NCI-H748 treated with DMSO at 0.1 percent for 48 hours (cell line): ENCODE results near the gene SYT6.

Experiments
- DNase-seq: peaks from one replicate; lab custom pipeline; 2025; lab: John Stamatoyannopoulos, UW

SYT6 gene

DNA sequence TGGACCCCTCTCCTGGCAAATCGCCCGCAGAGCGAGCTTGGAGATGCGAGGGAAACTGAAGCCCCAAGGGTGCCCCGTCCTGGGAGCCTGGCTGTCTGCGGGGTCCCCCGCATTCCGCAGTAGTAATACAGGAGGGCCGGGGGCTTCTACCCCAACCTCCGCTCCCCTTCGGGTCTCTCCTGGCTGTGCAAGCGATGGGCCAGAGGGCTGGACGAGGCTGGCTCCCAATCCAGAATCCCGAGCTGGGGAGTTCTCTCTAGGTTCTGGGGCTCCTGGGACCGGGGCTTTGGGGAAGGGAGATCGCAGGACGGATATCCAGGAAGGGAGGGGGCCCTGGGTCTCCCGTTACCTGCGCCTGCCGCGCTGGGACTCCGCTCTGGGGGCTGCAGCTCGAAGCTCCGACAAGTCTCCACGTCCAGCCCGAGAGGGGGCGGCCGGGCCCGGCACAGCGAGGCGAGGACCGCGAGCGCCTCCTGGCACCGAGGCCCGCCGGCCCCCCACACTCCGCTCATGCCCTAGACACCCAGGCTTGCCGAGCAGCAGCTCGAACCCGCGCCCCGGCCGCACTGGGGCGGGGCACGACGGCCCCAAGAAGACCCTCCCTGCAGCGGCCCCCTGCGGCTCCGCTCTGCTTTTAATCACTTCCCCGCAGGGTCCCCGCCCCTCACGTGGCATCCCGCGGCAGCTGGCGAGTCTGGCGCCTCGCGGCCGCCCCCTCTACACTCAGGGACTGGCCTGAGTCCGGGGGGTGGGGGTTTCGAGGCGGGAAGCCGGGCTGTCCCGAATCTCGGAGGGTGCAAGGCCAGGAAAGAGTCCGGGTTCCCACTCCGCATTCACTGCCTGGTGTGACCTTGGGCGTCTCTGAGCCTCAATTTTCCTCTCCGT is at the start of gene SYT6:
Gene SYT6 (minus strand): TSS at position 609 of the 885 bp plus-strand sequence. CDS start 97 bp downstream, at position 512.
- no peak for DNase-seq

DNA sequence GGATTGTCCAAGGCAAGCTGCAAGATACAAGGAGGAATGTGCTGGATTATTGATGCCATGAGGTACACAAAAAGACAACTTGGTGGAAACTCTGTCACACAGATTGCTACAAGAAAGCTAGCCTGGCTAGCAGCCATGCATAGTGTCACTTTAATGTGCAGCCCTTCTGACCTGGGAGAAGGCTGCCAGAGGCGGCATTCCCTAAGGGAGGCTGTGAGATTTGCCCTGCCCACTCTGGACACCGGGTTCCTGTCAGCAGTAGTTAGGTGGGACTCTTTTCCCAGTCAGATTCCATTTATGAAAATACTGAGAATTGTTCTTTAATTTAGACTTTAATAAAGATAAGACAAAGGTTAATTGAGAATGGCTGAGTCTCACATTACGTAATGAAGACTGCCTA is 47.8 kb upstream of the SYT6 start:
- no peak for DNase-seq

GRCh38 chr1:114199017-114199594 is 45.4 kb upstream of the SYT6 start:
- DNase-seq = no peak

GRCh38 chr1:114196992-114197907 is 43.6 kb upstream of the SYT6 start:
- no peak for DNase-seq

DNA sequence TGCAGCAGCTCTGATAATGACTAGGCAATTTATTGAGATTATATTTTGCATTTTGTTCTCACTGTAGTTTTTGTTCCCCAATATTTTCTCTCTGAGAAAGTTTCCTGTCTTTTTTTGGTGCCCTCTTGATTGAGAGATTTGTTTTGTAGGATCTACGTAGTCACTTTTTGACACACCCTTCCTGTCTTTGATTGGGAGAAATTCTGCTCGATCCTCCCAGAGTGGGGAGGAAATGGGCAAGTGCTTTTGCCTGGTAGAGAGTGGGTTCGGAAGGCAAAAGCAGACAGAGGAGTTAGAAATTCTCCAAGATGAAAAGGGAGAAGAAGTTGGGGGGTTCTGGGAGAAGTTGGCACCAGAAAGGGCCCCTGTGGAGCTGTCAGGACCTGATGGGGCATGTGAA is 42.1 kb upstream of the SYT6 start:
- DNase-seq = no peak

DNA sequence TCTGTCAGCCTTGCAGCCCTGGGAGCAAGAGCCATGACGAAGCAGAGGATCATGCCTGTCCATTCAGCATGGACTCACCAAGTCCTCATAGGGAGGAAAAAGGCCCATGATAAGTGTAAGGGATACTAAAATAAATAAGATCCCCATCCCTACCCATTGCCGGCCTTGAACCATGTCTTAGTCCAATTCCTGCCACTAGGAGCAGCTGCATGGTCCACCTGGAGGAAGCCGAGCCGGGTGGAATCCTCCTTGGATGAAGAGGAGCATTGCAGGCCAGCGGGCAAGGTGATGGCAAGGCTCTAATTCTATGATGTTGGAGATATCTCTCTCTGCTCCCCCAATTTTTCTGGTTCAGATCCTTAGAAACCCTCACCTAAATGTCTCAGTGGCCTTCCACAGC is 38.7 kb upstream of the SYT6 start:
- no peak for DNase-seq

DNA sequence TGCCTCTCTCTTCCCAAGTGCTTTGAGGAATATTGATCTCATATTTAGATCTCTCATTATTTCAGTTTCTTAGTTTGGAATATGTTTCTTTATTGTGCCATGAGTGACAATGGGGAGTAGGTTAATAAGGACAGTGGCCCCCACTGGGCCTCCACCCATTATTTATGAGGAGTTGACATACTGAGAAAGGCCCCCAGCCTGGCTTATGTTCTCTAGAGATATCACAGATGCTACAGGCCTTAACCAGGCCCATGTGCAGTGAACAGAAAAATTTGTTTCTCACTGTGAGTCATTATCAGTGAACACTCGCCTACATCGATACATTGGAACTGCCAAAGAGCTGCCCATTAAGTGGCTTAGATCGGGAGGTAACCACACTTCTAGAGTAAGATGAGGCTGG is 35.7 kb upstream of the SYT6 start:
- no peak for DNase-seq

DNA sequence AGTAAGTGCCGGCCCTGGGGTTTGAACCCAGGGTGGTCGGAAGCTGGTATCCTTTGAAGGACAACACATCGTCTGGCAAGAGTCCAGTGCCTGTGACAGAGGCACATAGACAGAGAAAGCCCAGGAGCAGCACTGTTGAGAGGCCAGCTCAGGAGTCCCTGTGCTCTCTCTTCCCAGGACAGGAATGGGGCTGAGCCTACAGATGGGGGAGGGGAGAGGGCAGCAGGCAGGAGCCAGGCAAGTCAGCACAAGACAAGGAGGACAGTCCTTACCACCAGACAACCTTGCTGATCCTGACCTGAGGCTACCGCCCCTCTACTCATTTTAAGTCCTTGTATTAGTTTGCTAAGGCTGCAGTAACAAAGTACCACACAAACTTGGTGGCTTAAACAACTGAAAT is 27.7 kb upstream of the SYT6 start:
- no peak for DNase-seq

DNA sequence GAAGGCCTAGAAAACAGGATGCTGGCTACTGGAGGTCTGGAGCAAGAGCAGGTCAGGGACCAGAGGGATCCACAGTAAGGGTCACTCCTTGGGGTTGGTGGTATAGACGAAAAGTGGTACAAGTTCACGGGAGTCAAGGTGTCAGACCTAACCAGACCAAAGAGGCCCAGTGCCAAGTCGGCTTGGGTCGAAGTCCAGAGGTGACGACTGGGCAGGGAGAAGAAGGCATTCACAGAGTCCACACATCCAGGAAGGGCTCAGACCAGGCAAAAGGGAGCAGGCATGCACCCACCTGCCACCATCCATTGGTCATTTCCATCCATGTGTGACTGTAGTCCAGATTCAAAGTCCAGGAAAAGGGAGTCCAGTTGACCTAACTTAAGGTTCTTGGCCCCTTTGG is 27.1 kb upstream of the SYT6 start:
- no peak for DNase-seq

DNA sequence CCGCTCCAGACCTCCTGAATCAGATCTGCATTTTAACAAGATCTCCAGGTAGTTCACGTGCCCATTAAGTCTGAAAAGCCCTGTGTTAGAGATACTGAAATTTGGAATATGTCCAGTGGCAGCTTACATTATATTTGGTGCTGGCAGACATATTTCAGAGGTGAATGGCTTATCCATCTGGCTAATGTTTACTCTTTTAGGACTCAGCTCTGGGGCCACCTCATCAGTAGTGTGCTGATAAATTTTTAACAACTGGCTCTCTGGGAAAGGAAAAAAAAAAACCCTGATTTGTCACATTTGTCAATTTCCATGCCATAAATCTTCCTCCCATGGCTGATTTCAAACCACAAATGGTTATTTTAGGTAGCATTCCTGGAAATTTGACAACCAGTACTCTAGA is 25.3 kb upstream of the SYT6 start:
- no peak for DNase-seq

- no peak for DNase-seq
These were observed 23.6 kb upstream of the SYT6 start for GRCh38 chr1:114177282-114177681.

GRCh38 chr1:114176366-114176765 is 22.7 kb upstream of the SYT6 start:
- no peak for DNase-seq

- no peak for DNase-seq
These were observed 20.0 kb upstream of the SYT6 start for GRCh38 chr1:114173680-114174079.

GRCh38 chr1:114169509-114169908 is 15.8 kb upstream of the SYT6 start:
- DNase-seq = no peak

- DNase-seq = no peak
These were observed 13.6 kb upstream of the SYT6 start for GRCh38 chr1:114167226-114167625.

- no peak for DNase-seq
These were observed 11.3 kb upstream of the SYT6 start for GRCh38 chr1:114164840-114165543.

DNA sequence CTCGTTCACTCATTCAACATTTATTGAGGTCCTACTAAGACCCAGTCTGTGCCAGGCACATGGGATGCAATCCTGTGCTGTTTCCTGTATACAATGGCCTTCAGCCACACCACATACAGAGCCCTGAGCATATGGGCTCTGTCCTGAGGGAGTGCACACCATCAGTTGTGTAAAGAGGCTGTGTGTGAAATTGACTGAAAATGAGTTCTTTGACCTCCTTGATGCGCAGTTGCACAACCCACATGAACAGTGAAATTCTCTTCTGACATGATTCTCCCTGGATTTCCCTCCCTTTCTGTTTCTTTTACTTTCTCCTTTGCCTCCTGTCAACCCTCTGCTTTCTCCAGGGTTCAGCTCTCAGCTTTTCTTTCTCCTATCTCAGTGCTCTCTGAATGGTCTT is 6.3 kb upstream of the SYT6 start:
- no peak for DNase-seq

- DNase-seq = no peak
These were observed 3.6 kb upstream of the SYT6 start for GRCh38 chr1:114157275-114157660.

- DNase-seq = no peak
These were observed 3.0 kb upstream of the SYT6 start for GRCh38 chr1:114156538-114157274.

- DNase-seq = no peak
These were observed 2.0 kb upstream of the SYT6 start for GRCh38 chr1:114155706-114156105.

DNA sequence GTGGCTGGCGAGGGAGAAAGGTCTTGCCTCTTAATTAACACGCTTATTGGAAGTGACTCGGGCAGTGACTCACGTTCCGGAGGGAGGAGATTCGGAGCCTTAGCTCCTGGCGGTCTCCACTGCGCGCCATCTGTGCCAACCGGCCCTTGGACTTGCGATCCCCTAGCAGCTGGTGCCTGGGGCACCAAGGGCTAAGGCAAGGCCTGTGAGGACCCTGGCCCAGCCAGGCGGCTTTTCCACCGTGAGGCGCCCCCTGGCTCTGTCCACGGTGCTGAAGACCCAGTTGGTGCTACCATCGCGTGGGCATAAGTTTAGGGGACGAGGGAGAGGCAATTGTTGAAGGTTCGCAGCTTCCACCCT is 1.3 kb upstream of the SYT6 start:
- DNase-seq = no peak
